NCI-H748 treated with DMSO at 0.1 percent for 48 hours (cell line): Measurements from ENCODE around the gene COL24A1.
"Not testable (repeated sequence)": the region's sequence is repeated elsewhere in the genome, so short reads cannot be mapped to it uniquely, and the experiment has no call there.

ENCODE experiments used
- DNase-seq: peaks from one replicate; lab custom pipeline; 2025; lab: John Stamatoyannopoulos, UW

The COL24A1 gene

DNA sequence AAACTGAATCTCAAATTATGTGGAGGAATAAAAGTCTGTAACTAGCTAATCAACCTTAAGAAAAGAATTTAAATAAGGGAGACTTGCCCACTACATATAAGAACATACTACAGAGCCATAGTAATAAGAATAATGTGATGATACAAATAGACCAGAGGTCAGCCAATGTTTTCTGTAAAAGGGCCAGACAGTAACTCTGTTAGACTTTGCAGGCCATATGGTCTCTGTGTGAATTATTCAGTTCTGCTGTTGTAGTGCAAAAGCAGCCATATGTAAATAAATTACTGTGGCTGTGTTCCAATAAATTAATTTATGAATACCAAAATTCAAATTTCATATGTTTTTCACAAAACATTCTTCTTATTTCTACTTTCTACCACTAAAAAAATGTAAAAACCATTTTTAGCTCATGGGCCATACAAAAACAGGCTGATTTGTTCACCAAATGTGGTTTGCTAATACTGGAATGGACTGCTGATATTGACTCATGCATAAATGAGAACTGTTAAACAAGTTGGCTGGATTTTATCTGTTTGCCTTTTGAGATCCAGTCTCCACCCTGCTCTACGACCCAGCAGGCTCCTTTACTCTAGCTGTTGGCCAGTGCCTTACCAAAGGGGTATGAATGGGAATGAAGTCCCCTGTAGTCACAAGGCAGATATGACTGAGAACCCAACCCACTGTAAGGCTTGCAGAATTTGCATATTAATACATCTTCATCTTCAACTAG is 350.2 kb downstream of the COL24A1 start:
- DNase-seq: no peak

DNA sequence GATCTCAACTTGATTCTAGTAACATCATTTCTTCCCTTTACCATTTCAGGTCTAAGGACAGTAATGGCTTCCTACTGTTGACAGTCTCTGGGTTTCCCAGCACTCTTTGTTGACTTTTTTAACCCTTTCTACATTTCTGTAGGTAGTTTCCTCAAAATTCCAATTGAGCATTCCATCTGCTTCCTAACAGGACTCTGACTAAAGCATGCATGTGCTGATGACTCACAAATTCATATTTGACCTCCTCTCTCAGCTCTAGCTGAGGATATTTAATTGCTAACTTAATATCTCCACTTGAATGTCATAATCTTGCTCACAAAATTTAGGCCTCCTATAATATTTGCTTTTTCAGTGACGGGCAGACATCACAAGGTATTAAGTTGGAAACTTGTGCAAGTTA is 355.1 kb downstream of the COL24A1 start:
- no peak for DNase-seq

DNA sequence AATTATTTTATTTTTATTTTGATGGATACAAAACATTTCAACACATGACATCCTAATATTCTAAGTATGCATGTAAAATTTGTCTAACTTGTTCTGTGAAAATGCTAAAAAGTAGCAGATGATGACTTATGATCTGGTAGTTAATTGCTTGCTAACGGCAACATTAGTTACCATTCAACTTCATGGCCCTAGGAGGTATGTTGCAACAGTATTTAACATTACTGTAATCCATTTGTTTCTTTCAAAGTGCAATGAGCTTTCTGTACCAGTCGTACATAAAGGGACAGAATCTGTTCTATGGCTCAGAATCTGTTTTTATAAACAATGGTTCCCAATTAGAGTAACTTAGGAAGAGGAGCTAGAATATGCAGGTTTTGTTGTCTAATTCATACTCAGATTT is 356.8 kb downstream of the COL24A1 start:
- no peak for DNase-seq

DNA sequence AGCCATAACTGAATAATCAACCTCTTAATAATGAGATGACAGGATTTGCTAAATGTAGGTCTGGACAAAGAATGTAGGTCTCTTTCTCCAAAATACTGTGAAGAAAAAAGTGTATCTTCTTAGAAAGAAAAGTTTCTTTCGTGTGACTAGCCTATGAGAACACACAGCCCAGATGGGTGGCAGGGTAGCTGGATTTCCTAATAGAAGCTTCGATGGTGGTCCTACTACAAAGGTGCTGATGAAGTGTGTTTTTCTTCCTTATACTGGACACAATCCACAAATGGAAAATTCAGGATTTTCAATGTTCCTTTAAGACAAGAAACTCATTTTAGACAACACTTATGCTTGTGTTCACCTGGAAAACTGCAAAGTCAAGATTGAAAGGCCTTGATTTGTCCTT is 358.2 kb downstream of the COL24A1 start:
- no peak for DNase-seq

DNA sequence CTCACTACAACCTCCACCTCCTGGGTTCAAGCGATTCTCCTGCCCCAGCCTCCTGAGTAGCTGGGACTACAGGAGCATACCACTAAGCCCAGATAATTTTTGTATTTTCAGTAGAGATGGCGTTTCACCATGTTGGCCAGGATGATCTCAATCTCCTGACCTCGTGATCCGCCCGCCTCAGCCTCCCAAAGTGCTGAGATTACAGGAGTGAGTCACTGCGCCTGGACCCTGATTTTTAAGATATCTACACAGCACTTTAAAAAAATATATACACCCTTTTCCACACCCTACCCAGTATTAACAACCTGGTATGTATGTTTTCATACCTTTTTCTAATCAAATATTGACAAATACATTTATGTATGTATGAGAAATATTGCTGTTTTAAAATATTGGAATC is 379.6 kb downstream of the COL24A1 start:
- not testable (repeated sequence) for DNase-seq

GRCh38 chr1:85762804-85763203 is 393.8 kb downstream of the COL24A1 start:
- no peak for DNase-seq

DNA sequence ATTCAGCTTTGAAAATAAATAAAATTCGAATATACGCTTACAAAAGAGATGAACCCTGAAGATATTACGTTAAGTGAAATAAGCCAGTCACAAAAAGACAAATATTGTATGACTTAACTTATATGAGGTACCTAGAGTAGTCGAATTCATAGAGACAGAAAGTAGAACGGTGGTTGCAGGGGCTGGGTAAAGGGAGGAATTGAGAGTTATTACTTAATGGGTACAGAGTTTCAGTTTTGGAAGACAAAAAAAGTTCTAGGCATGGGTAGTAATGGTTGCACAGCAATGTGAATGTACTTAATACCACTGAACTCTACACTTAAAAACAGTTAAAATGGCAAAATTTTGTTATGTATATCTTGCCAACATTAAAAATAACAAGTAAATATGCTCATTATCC is 399.7 kb downstream of the COL24A1 start:
- no peak for DNase-seq

DNA sequence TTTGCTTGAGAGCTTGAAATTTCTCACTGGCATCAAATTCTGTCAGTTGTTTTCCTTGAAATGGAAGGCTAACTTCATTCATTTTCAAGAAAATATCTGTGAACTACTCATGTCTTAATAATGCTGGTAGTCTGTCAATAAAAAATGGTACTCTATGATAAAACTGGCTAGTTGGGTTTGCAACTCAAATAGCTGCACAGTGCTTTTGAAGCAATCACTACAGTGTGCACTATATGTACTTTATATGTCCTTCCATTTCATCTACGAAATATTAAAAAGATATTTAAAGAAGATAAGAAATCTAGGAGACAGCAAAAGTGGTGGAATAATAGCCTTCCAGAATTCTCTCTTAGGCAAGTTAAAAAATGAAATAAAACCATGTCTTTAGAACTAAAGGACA is 408.5 kb downstream of the COL24A1 start:
- no peak for DNase-seq

DNA sequence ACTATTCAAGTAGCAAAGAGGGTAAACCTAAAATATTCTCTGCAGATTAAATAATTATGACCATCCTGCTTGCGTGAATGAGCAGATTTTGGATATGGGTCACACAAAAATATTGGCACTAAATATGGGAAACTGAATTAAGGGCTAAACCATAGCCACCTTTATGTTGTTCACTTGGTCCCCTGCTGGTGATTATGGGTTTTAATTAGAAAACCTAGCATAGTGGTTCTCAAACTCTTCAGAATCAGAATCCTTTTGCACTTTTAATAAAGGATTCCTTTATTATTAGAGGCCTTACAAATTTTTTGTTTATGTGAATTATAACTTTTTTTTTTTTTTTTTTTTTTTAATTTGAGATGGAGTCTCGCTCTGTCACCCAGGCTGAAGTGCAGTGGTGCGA is 409.8 kb downstream of the COL24A1 start:
- no peak for DNase-seq

GRCh38 chr1:85743814-85744213 is 412.8 kb downstream of the COL24A1 start:
- no peak for DNase-seq

DNA sequence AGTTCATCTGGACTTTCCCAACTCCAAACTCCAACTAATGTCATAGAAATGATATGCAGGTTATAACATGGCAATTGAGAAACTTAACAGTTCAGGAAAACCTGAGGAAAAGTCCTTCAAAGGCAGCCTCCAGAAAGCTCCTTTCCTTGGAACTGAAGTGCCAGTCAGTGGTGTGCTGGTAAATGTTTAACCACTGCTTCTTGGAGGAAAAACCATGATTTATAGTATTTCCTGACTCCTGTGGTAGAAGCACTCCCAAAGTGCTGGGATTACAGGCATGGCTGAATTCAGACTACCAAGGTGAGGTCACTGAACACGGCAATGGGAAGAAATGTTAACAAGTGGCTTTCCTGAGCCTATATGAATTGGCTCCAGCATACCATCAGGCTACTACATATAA is 421.6 kb downstream of the COL24A1 start:
- no peak for DNase-seq

DNA sequence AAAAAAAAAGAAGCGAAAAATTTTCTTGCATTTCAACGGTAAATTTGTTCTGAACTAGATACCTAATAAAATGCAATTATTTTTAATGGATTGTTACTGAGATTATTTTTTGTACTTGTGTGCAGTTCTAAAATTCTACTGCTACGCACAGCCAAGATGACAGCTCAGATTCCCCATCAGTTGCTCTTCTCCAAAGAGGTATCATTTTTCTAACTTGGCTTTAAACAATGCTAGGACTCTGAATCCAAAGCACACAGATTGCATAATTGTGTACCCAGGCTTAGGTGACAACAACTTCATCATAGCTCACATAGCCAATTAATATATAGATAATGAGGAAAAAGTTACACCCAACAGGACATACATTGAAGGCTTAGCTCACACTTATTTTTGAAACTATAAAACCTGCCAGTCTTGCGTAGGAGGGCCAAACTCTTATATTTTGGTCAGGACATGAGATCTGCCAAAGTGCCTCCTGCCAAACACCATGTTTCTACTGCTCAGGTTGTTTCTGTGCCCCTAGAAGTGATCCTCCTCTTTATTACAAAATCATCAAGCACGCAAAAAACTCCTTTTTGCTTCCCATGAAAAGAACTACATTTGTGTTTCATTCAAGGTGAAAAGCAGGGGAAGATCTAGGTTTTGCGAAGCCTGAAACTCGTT is 437.8 kb downstream of the COL24A1 start:
- no peak for DNase-seq

DNA sequence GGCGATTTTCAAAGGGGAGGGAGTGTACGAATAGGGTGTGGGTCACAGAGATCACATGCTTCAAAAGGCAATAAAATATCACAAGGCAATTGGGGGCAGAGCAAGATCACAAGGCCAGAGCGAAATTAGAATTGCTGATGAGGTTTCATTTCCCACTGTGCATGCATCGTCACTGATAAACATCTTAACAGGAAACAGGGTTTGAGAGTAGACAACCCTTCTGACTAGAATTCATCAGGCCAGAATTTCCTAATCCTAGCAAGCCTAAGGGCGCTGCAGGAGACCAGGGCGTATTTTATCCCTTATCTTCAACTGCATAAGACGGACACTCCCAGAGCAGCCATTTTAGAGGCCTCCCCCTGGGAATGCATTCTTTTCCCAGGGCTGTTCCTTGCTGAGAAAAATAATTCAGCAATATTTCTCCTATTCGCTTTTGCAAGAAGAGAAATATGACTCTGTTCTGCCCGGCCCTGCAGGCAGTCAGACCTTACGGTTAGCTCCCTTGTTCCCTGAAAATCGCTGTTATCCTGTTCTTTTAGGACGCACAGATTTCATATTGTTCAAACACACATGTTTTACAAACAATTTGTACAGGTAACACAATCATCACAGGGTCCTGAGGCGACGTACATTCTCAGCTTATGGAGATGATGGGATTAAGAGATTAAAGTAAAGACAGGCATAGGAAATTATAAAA is 442.0 kb downstream of the COL24A1 start:
- not testable (repeated sequence) for DNase-seq

- no peak for DNase-seq
These were observed 447.7 kb downstream of the COL24A1 start for GRCh38 chr1:85708829-85709227.

DNA sequence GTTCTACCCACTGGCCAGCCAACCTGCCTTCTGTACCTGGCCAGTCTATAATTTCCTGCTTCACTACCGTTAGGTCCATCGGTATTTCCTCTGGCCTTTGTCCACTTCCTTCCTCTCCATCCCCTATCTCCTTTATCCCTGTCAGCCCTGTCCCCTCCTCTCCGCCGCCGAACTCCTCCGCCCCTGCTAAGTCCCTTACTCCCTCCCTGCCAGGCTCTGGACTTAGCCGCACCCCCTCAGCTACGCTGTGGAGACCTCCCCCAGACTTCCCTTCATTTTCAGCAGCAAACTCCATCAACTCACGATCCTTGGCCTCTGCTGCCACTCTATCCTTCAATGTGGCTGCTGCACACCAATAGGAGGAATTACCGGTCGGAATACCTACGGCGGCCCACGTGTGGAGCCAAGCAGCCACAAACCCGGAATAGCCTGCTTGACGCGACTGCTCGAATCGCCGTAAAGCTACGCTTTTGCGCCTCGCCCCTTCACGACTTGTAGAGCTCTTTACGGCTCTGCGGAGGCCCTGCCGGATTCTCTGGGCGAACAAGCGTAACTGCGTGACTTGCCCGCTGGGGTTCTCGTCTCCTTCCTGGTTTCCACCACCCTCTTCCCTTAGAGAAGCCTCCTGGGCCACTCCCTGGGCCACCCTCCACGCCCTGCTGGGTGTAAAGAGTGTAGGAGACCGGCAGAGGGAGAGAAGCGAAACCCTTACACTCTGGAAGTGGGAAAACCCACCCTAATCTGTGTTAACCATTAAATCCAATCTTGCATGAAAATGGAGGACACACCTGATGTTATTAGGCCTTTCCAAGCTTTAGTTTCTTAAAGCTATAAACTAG is 448.4 kb downstream of the COL24A1 start, which contains the start of gene ZNHIT6:
Gene ZNHIT6 (minus strand): TSS at position 444 of the 839 bp plus-strand sequence. CDS start 149 bp downstream, at position 295.
- peak; percentile 48 for DNase-seq

DNA sequence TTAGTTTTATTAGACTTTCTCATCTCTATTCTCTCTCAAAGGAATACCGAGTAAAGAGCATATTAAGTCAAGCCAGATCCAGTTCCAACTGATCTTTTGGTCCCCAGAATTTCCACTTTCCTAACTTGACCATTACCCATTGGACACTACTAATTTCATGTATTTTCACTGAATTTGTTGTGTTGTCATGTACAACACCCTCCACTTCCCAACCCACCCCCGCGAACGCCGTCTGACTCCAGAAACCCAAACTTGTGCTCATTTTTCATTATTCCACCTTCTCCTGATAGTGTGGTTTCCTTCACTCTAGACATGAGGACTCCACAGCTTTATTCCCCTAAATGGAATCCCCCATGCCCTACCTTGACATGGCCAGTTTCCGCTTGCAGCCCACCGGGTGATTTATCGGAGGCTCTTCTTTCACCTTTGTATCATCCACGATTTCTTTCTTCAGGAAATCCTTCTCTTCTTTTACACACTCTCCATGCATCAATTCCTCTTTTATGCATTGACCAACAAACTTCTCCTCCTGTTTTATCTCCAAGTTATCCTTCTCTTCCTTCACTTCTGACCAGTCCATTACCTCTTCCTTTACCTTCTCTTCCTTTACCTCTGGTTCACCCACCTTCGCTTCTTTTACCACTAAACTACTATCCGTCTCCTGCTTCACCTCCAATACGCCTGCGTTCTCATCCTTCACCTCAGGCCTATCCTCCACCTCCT is 449.1 kb downstream of the COL24A1 start:
- DNase-seq: no peak

- no peak for DNase-seq
These were observed 450.6 kb downstream of the COL24A1 start for GRCh38 chr1:85705940-85706339.

DNA sequence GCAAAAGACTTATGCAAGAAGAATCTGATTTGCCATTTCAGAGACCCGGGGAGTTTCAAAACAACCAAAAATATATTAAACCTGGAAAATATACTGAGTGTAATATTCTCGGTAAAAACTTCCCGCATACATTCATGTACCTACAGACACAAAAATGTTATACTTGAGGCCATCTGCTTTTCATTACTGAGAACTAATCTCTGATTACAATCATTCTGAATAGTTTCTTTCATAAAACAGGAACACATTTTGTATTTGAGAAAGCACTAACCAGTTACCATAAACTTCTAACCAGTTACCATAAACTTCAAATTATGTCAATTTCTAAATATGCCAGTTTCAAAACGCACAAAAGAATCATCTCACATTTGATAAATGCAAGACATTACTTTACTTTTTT is 456.1 kb downstream of the COL24A1 start:
- DNase-seq: no peak

DNA sequence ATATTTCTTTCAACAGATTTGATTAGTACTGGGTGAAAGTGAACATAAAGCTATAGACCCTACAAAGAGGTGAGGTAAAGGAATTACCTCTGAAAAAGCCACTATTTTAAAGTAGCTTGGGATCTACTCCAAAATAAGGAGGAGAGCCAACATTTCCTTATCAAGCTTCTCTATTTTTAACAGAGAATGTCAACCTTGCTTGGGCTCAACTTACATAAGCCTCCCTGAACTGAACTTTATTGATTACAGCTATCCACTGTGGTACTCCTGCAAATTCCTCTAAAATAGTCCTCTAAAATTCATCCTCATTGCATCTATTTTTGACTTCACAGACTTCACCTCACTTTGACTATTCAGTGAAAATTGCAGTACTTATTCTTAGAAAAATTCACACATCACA is 458.7 kb downstream of the COL24A1 start:
- DNase-seq: no peak

DNA sequence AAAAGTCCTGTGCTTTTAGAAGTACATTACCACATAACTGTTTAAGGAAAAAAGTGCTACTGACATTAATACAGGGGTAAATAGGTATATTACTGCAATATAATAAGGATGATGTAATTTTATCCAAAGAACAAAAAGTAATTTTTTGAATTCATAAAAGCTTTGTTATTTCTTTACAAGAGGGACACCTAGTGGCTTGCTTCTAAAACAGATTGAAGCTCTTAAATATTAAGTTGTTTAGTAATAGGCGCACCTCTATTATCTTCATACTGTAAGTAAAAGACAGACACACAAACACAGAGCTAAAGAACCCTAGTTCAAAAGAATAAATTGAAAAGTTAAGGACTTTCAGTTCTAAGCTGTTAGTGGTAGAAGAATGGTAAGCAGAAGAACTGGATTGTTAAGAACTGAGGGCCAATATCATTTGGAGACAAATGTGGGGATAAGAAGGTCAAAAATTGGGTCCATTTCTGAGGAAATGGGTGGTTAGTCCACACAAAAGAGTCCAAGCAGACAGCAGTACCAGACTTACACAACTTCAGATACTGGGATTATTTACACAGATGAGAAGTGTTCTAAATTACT is 463.8 kb downstream of the COL24A1 start:
- peak; percentile 13 for DNase-seq

DNA sequence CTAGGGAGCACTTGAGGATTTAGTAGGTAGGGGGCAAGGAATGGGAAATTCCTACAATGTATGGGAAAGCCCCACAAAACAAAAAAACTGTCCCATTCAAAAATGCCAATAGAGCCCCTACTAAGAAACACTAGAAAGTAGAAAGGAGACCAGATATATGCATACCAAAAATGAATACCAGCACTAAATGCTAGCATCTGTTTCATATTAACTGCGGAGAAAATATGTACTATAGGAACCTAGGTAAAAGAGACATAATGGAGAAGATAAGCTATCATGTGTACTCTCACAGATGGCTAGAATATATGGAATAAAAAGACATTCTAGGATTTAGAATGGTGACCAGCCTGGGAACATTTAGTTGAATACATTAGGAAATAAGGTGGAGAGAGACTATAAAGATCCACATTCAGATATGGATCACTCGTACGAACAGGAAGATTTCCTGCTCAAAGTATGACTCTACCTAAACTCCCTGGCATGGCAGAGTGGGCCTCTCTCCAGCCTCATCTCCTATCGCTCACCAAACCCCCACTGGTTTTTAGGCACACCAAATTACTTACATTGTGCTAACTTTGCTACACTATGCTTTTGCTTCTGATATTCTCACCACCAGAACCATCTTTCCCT is 466.7 kb downstream of the COL24A1 start:
- DNase-seq: no peak
